Muscle of leg (tissue), 11 donors: ENCODE data around the gene STPG1. TPM values are rescaled to one million over a fixed set of nuclear protein-coding genes. Genes with fewer than 3 reads are reported as not detected.

Source experiments
- DNase-seq: peaks from one replicate; pipeline ENCODE4 v3.0.0; 2013
- H3K27ac ChIP-seq: one replicate; pipeline ENCODE4 v1.5.1; 2013; ENCODE audit warnings: mild to moderate bottlenecking, low read length, control low read depth
- H3K27me3 ChIP-seq: one replicate; pipeline ENCODE4 v1.6.1; 2013; ENCODE audit warnings: low read length; ENCODE audit not compliant: control insufficient read depth, insufficient read depth
- H3K36me3 ChIP-seq: one replicate; pipeline ENCODE4 v1.6.1; 2013; ENCODE audit warnings: low read length; ENCODE audit not compliant: control insufficient read depth, insufficient read depth
- H3K4me1 ChIP-seq: one replicate; pipeline ENCODE4 v1.6.1; 2013; ENCODE audit warnings: low read length; ENCODE audit not compliant: control insufficient read depth, insufficient read depth
- H3K4me3 ChIP-seq: one replicate; pipeline ENCODE4 v1.5.1; 2013; ENCODE audit warnings: low read length, control low read depth
- H3K9me3 ChIP-seq: replicated peaks from 2 replicates; pipeline ENCODE4 v1.6.1; 2013; ENCODE audit warnings: low read depth, low read length; ENCODE audit not compliant: control insufficient read depth
- WGBS: methylation state at CpG from one replicate; pipeline ENCODE4 v1.1.5; 2013; ENCODE audit warnings: missing lambda C conversion rate; ENCODE audit not compliant: insufficient coverage; 5-methylcytosine and 5-hydroxymethylcytosine counted together
- polyA plus RNA-seq, 8 donors: library from polyadenylated mRNA; unstranded; fragments of 120-200 nt; gene quantifications; one replicate each; pipeline versions ENCODE4 v1.2.1 to v1.2.3, GENCODE V29; 2013; ENCODE audit warnings: inconsistent platforms in 1 of 8, low replicate concordance in 1 of 8; ENCODE audit not compliant: insufficient read length in 8 of 8, insufficient read depth in 1 of 8
- total RNA-seq: library from RNA; stranded (reverse); fragments of 120-200 nt; gene quantifications from one replicate; pipeline ENCODE4 v1.2.4, GENCODE V29; 2013

STPG1 gene
- total and polyA plus RNA-seq, 9 donors = 0.94 to 2.5 (median 1.4) TPM

DNA sequence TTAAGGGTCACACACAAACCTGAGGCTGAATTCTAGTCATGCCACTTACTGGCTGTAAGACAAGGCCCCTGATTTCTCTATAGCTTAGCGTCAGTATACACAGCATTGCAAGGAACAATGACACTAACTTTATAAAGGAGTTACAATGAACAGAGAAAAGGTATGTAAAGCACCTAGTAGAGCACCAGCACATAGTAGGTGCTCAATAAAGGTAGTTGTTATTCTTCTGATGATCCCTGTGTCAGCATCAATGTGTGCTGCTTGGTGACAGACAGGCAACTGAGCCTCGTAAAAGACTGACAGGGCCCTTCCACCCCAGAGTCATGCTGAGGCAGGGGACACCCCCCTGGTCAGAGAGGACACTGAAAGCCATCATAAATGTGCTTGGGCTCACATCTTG lies 51.2 kb downstream of the STPG1 start:
- no peak overlapping the region for H3K27ac ChIP-seq
- 90% methylated on average over 1 of the region's 2 CpGs for WGBS

DNA sequence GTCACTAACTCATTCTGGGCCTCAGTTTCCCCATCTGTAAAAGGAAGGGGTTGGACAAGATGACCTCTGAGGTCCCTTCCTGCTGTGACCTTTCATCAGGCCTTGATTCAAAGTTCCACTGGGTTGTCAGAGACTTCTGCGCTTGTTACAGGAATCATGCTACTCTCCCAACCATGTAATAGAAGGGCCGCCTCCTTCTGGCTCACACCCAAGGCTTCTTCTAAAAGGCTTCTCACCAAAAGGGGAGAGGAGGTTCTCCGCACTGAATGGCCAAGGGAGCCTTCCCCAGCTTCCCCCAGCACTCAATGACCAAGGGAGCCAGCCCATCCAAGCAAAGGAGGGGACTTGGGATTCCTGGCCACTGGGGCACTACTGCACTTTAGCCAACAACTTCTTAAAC lies 51.8 kb downstream of the STPG1 start:
- no peak overlapping the region for H3K4me3 ChIP-seq
- no peaks in the 10 kb centered on the region for H3K9me3 ChIP-seq
- no peak for DNase-seq
- WGBS = no CpG with 5 or more reads among the region's 3 CpGs
- H3K36me3 ChIP-seq = no peaks in the 10 kb centered on the region
- peaks cover 20% of the 10 kb centered on the region for H3K4me1 ChIP-seq
- no peaks in the 10 kb centered on the region for H3K27me3 ChIP-seq
- H3K27ac ChIP-seq = no peak overlapping the region

More for the DNA sequence above, 51.2 kb downstream of the STPG1 start:
- no peaks in the 10 kb centered on the region for H3K9me3 ChIP-seq
- no peak for DNase-seq
- no peaks in the 10 kb centered on the region for H3K27me3 ChIP-seq
- H3K36me3 ChIP-seq = no peaks in the 10 kb centered on the region
- peaks cover 20% of the 10 kb centered on the region for H3K4me1 ChIP-seq
- no peak overlapping the region for H3K4me3 ChIP-seq

DNA sequence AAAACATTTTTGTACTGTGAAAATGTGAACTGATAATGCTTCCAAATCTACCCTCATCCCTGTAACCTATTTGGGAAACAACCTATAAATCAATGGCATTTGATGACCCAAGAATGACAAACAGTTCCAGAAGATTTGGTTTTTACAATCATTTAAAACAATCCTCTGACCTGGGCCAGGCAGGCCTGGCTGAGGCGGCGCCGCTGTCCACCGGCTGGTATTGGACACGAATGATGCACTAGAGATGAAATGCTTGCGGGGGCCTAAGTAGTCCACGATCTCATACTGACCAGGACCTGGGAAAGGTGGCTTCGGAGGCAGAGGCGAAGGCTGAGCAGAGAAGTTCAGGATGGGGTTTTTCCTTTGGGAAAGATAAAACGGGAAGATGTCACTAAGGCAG lies 52.9 kb downstream of the STPG1 start:
- Histone ChIP-seq H3K4me1 (peaks cover 15% of the 10 kb centered on the region), H3K27ac (no peak overlapping the region), H3K27me3 (no peaks in the 10 kb centered on the region), H3K4me3 (no peak overlapping the region), H3K36me3 (no peaks in the 10 kb centered on the region), H3K9me3 (no peaks in the 10 kb centered on the region)
- no peak for DNase-seq
- 87% methylated on average over 10 of the region's 10 CpGs for WGBS

DNA sequence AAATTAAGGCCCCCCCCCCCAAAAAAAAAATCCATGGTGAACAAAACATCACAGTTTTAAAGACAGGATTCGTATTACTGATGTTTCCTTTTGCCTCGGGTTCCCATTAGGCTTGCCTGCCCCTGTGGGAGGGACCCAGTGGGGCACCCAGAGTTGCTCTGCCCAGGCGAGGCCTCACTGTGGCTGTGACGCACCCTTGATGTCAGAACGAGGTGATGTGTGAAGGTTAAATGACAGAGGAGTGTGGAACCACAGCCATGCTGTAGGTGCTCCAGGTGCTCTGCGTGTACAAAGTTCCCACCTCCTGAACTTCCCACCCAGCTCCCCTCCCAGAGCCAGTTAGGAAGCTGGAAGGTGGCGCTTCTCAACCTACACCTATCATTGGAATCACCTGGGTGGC lies 56.5 kb downstream of the STPG1 start:
- no peak overlapping the region for H3K27ac ChIP-seq
- DNase-seq = no peak
- peaks cover 3% of the 10 kb centered on the region for H3K4me1 ChIP-seq
- no peak overlapping the region for H3K4me3 ChIP-seq
- no peaks in the 10 kb centered on the region for H3K36me3 ChIP-seq
- WGBS = 81% methylated on average over 2 of the region's 7 CpGs
- no peaks in the 10 kb centered on the region for H3K9me3 ChIP-seq
- no peaks in the 10 kb centered on the region for H3K27me3 ChIP-seq

DNA sequence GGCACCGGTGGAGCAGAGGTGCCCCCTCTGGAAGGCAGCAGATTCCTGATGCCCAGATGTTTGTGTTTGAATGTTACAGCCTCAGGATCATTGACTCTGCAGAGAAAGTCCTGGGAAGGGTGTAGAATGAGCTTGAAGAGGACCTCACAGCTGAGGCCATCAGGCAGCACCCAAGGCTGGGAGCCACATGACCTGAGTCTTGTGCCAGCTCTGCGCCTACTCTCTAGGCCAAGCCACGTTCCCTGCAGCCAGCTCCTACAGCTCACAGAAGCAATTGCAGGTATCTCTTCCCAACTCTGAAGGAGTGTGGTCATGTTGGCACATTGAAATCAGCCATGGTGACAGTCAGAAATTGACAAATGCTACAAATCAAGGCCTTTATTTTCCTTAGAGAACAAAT lies 58.1 kb downstream of the STPG1 start:
- DNase-seq = no peak
- H3K4me1 ChIP-seq = peaks cover 3% of the 10 kb centered on the region
- no peaks in the 10 kb centered on the region for H3K27me3 ChIP-seq
- WGBS = 60% methylated on average over 2 of the region's 3 CpGs
- H3K4me3 ChIP-seq = no peak overlapping the region
- no peak overlapping the region for H3K27ac ChIP-seq
- H3K9me3 ChIP-seq = no peaks in the 10 kb centered on the region
- no peaks in the 10 kb centered on the region for H3K36me3 ChIP-seq

DNA sequence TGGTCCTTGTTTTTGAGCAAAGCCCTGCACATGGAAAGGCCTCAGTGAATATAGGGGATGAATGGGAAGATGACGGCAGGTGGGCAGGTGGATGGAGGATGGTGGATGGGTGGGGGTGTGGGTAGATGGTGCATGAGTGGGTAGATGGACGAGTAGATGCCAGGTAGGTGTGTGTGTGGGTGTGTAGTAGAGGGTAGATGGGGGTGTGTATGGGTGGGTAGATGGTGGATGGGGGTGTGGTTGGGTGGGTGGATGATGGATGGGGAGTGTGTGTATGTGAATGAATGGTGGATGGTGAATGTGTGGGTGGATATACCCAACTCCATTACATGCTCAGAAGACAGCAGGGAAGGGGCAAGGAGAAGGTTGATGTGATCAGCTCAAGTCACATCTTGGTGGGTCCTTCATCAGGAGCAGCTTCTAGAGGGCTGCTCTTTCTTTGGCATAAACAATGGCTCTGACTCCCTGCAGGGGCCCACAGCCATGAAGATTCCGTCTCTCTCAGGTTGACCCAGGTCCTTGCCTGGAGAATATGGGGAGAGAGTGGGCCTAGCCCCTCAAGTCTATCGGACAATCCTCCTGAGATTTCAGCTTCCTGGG lies 60.2 kb downstream of the STPG1 start:
- Histone ChIP-seq H3K4me1 (peaks cover 1% of the 10 kb centered on the region), H3K4me3 (no peak overlapping the region), H3K9me3 (no peaks in the 10 kb centered on the region), H3K27ac (no peak overlapping the region), H3K36me3 (no peaks in the 10 kb centered on the region), H3K27me3 (no peaks in the 10 kb centered on the region)
- 80% methylated on average over 2 of the region's 4 CpGs for WGBS
- DNase-seq = no peak

DNA sequence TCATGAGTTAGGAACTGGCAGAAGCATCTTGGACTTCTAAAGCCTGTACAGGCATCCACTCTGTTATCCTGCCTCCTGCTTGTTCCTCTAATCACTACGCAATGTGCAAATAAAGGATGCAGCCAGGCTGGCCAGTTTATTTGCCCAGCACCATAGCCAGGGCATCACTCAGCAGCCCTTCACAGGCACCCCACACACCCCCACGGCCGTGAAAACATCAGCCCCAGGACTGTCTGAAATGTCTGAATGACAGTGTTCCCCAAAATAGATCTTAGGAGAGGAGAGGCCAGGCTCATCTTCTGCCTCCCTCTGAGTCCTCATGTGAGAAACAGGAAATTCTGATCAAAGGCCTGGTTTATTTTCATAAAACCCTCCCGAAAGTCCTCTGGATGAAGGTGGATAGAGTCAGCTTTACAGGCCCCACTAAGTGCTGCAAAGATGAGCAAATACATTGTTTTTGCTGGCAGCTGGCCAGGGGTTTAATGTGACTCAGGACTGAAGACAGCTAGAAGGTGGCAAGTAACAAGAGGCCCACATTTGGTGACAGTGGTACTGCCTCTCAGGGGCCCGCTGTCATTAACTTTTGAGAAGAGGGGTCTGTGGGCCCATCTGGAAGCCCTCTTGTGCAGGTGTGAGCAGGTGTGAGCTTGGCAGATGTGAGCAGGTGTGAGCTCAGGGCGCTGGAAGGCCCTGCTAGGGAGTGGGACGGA lies 61.5 kb downstream of the STPG1 start:
- no peaks in the 10 kb centered on the region for H3K9me3 ChIP-seq
- H3K36me3 ChIP-seq = no peaks in the 10 kb centered on the region
- DNase-seq = no peak
- no peak overlapping the region for H3K27ac ChIP-seq
- H3K27me3 ChIP-seq = peaks cover 5% of the 10 kb centered on the region
- 65% methylated on average over 4 of the region's 7 CpGs for WGBS
- H3K4me3 ChIP-seq = no peak overlapping the region
- H3K4me1 ChIP-seq = no peaks in the 10 kb centered on the region

DNA sequence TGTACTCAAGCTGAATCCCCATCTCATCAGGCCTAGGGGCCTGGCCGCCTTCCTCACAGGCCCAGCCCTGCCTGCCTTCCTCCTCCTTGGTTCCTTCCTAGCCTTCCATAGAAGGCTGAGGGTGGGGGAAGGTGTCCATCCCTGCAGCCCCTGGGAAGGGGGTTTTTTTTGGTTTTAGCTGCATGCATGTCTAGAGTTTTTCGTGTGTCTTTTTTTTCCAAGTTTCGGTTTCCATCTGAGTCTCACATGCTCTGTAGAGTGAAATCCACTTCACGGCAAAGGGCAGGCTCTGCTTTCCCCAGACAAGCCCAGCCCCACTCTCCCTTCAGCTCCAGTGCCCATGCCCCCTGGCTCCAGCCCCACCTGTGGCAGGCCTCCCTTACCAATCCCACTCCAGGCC lies 62.3 kb downstream of the STPG1 start:
- DNase-seq = no peak
- WGBS = 43% methylated on average over 1 of the region's 4 CpGs
- Histone ChIP-seq H3K27ac (no peak overlapping the region), H3K36me3 (no peaks in the 10 kb centered on the region), H3K27me3 (peaks cover 5% of the 10 kb centered on the region), H3K4me1 (no peaks in the 10 kb centered on the region), H3K9me3 (no peaks in the 10 kb centered on the region), H3K4me3 (no peak overlapping the region)

DNA sequence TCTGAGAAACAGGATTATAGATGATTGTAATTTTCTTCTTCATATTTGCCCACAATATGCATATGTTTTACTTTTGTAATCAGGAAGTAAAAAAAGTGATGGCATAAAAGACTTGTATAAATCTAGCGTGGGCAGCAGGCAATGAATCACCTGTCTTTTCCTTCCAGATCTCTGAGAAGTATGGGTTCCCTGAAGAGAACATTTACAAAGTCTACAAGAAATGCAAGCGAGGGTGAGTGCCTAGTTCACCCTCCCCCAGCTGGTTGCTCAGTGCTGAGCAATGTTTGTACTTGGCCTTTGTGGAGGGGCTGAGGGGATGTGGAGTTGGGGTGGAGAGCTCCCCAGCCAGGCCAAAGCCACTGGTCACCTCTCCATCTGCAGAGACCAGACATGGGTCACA lies 63.7 kb downstream of the STPG1 start:
- Histone ChIP-seq H3K9me3 (no peaks in the 10 kb centered on the region), H3K4me1 (no peaks in the 10 kb centered on the region), H3K27ac (no peak overlapping the region), H3K36me3 (no peaks in the 10 kb centered on the region), H3K4me3 (no peak overlapping the region), H3K27me3 (peaks cover 5% of the 10 kb centered on the region)
- WGBS = 60% methylated on average over 1 of the region's 2 CpGs
- DNase-seq = no peak

DNA sequence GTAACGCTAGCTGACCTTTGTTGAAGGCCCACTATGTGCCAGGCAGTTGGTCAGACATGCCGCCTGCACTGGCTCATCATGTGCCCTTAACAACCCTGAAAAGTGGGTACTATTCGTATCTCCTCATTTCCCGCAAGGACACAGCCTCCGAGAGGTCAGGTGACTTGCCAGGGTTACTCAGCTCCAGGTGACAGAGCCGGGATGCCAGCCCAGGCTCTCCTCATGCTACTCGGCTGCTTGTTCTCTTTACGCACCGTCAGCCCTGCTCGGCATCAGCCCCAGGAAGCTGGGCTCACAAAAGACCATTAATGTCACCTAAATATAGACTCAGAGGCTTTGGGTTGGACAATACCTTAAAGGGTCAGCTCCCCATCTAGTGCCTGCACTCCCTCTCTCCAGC lies 65.4 kb downstream of the STPG1 start:
- no peak for DNase-seq
- Histone ChIP-seq H3K4me1 (no peaks in the 10 kb centered on the region), H3K9me3 (no peaks in the 10 kb centered on the region), H3K4me3 (no peak overlapping the region), H3K27ac (no peak overlapping the region), H3K27me3 (peaks cover 5% of the 10 kb centered on the region), H3K36me3 (no peaks in the 10 kb centered on the region)
- WGBS = 71% methylated on average over 7 of the region's 10 CpGs
